Measurements from ENCODE around the gene NEK6.

- TF ChIP-seq POLR2A (IDR thresholded peaks at IDR 0.05) = no peak
- TF ChIP-seq, protein P1, sequence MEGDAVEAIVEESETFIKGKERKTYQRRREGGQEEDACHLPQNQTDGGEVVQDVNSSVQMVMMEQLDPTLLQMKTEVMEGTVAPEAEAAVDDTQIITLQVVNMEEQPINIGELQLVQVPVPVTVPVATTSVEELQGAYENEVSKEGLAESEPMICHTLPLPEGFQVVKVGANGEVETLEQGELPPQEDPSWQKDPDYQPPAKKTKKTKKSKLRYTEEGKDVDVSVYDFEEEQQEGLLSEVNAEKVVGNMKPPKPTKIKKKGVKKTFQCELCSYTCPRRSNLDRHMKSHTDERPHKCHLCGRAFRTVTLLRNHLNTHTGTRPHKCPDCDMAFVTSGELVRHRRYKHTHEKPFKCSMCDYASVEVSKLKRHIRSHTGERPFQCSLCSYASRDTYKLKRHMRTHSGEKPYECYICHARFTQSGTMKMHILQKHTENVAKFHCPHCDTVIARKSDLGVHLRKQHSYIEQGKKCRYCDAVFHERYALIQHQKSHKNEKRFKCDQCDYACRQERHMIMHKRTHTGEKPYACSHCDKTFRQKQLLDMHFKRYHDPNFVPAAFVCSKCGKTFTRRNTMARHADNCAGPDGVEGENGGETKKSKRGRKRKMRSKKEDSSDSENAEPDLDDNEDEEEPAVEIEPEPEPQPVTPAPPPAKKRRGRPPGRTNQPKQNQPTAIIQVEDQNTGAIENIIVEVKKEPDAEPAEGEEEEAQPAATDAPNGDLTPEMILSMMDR (IDR thresholded peaks at IDR 0.05 in 8 of 11, conservative IDR thresholded peaks at IDR 0.05 in 3 of 11) = no peak
Observed at GRCh38 chr9:124218438-124218982, 39.2 kb upstream of the NEK6 start.

Measured in spleen (tissue), 7 donors.